Duodenal mucosa (tissue), 2 donors: Measurements from ENCODE around the gene MARCHF9.

Experiments
- H3K27ac ChIP-seq: one replicate; pipeline ENCODE4 v1.7.0; 2013; ENCODE audit warnings: low read depth, low read length
- H3K27me3 ChIP-seq, 2 donors: one replicate each; pipeline ENCODE4 v1.7.0; 2013; ENCODE audit warnings: low read length in 2 of 2, control low read depth in 1 of 2; ENCODE audit not compliant: insufficient read depth in 2 of 2, control insufficient read depth in 1 of 2
- H3K36me3 ChIP-seq, 2 donors: one replicate each; pipeline ENCODE4 v1.7.0; 2013; ENCODE audit warnings: low read length in 2 of 2, control low read depth in 1 of 2; ENCODE audit not compliant: insufficient read depth in 2 of 2, control insufficient read depth in 1 of 2
- H3K4me1 ChIP-seq, 2 donors: one replicate each; pipeline ENCODE4 v1.7.0; 2013; ENCODE audit warnings: low read length in 2 of 2, control low read depth in 1 of 2; ENCODE audit not compliant: insufficient read depth in 2 of 2, control insufficient read depth in 1 of 2
- H3K4me3 ChIP-seq, 2 donors: one replicate each; pipeline ENCODE4 v1.7.0; 2013; ENCODE audit warnings: low read length in 2 of 2, low read depth in 1 of 2
- H3K9ac ChIP-seq, 2 donors: one replicate each; pipeline ENCODE4 v1.7.0; 2013; ENCODE audit warnings: low read length in 2 of 2, low read depth in 1 of 2
- H3K9me3 ChIP-seq, 2 donors: one replicate each; pipeline ENCODE4 v1.7.0; 2013; ENCODE audit warnings: low read length in 2 of 2, control low read depth in 1 of 2; ENCODE audit not compliant: control insufficient read depth in 1 of 2

The MARCHF9 gene

GRCh38 chr12:57777367-57777766, 22.5 kb downstream of the MARCHF9 start:
- H3K9ac ChIP-seq, result no peak overlapping the region
- H3K36me3 ChIP-seq, result peaks cover 0 to 3% of the 10 kb centered on the region in 2 donors
- H3K4me1 ChIP-seq, result peaks cover 8 to 20% of the 10 kb centered on the region in 2 donors
- no peak overlapping the region for H3K27ac ChIP-seq
- no peaks in the 10 kb centered on the region for H3K27me3 ChIP-seq
- no peaks in the 10 kb centered on the region for H3K9me3 ChIP-seq
- no peak overlapping the region for H3K4me3 ChIP-seq

DNA sequence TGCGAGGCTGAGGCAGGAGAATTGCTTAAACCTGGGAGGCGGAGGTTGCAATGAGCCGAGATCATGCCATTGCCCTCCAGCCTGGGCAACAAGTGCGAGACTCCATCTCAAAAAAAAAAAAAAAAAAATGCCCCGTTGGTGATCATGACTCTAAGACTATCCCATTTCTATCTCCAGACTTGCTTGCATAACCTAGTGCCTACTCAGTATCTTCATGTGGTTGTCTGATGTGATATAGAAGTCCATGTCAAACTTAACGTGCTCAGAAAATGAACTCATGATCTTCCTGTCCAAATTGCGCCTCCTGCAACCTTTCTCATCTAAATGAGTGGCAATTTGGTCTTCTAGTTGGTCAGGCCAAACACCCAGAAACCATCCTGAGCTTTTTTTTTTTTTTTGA, 23.0 kb downstream of the MARCHF9 start:
- H3K4me1 ChIP-seq, result peaks cover 9 to 23% of the 10 kb centered on the region in 2 donors
- no peak overlapping the region for H3K27ac ChIP-seq
- no peak overlapping the region for H3K4me3 ChIP-seq
- H3K27me3 ChIP-seq, result no peaks in the 10 kb centered on the region
- H3K36me3 ChIP-seq, result peaks cover 0 to 3% of the 10 kb centered on the region in 2 donors
- H3K9ac ChIP-seq, result no peak overlapping the region
- H3K9me3 ChIP-seq, result no peaks in the 10 kb centered on the region

- no peak overlapping the region for H3K9ac ChIP-seq
- no peaks in the 10 kb centered on the region for H3K9me3 ChIP-seq
- H3K27ac ChIP-seq, result no peak overlapping the region
- no peaks in the 10 kb centered on the region for H3K27me3 ChIP-seq
- no peak overlapping the region for H3K4me3 ChIP-seq
- H3K4me1 ChIP-seq, result peaks cover 14 to 32% of the 10 kb centered on the region in 2 donors
- peaks cover 0 to 6% of the 10 kb centered on the region in 2 donors for H3K36me3 ChIP-seq
Observed at GRCh38 chr12:57779736-57780135, 24.8 kb downstream of the MARCHF9 start.

GRCh38 chr12:57780284-57780897, 25.5 kb downstream of the MARCHF9 start:
- Histone ChIP-seq H3K9me3 (no peaks in the 10 kb centered on the region), H3K27ac (no peak overlapping the region), H3K36me3 (peaks cover 0 to 6% of the 10 kb centered on the region in 2 donors), H3K4me3 (no peak overlapping the region), H3K4me1 (peaks cover 14 to 32% of the 10 kb centered on the region in 2 donors), H3K27me3 (no peaks in the 10 kb centered on the region), H3K9ac (no peak overlapping the region)

GRCh38 chr12:57781244-57781643, 26.3 kb downstream of the MARCHF9 start:
- Histone ChIP-seq H3K27ac (no peak overlapping the region), H3K27me3 (no peaks in the 10 kb centered on the region), H3K9me3 (no peaks in the 10 kb centered on the region), H3K4me1 (peaks cover 14 to 32% of the 10 kb centered on the region in 2 donors), H3K36me3 (peaks cover 3 to 15% of the 10 kb centered on the region in 2 donors), H3K4me3 (no peak overlapping the region), H3K9ac (no peak overlapping the region)

GRCh38 chr12:57781801-57782200, 26.9 kb downstream of the MARCHF9 start:
- no peak overlapping the region for H3K9ac ChIP-seq
- H3K4me1 ChIP-seq, result peaks cover 14 to 32% of the 10 kb centered on the region in 2 donors
- no peaks in the 10 kb centered on the region for H3K27me3 ChIP-seq
- H3K9me3 ChIP-seq, result no peaks in the 10 kb centered on the region
- no peak overlapping the region for H3K27ac ChIP-seq
- H3K36me3 ChIP-seq, result peaks cover 8 to 20% of the 10 kb centered on the region in 2 donors
- H3K4me3 ChIP-seq, result no peak overlapping the region

DNA sequence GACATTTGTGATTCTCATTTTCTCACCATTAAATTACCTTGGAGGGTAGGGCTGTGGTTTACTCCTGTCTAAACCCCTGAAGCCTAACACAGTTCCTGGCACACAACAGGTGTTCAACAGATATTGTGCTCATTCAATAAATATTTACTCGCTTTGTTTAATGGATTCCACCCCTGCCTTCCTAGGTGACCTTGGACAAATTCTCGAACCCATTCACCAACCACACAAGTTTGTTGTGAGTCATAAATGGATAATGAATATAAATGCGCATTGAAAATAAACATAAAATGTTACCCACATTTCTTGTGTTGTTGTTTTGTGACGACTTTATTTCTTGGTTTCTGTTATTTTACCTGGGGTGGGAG, 27.3 kb downstream of the MARCHF9 start:
- Histone ChIP-seq H3K27ac (no peak overlapping the region), H3K9ac (peak overlapping the region in 1 of 2 donors; percentile 86), H3K4me3 (peak overlapping the region; percentile 94 to 100)

DNA sequence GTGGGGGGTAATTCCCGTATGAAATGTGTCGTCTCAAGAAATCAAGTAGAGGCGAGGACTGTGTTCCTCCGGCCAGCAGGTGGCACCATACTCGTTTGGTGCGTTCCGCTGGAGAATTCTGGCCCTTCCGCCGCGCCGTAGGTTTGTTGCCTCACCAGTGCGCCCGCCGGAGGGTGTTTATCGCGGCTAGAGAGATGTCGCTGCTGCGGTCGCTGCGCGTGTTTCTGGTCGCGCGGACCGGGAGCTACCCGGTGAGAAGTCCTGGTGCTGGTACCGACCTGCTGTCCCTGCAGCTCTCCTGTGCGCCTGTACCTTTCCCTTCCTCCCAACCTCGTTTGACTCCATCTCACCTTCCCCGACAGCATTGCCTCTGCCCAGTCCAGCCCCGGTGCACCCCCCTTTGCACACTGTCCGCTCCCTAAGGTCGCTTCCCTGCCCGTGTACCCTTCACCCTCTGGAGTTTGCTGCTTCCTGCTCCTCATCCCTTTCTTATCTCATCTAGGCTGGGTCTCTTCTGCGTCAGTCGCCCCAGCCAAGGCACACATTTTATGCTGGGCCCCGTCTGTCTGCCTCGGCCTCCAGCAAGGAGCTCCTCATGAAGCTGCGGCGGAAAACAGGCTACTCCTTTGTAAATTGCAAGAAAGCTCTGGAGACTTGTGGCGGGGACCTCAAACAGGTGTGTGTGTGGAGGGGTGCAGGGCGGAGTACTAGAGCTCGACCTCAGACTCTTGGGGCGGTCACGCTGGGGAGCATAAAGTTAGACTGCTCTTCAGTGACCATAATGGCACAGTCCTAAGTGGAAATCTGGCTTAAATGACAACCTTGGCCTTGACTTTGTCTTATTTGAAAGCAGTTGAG, 27.9 kb downstream of the MARCHF9 start, which contains the start of gene TSFM:
Gene TSFM, plus strand, starts transcription at position 180 of the 858 bp plus-strand sequence. Its CDS starts 15 bp downstream, at position 195.
- peak within 1 kb of the TSS; percentile 94 to 100 for H3K4me3 ChIP-seq

More for the DNA sequence above, 27.3 kb downstream of the MARCHF9 start:
- no peaks in the 10 kb centered on the region for H3K9me3 ChIP-seq
- peaks cover 12 to 24% of the 10 kb centered on the region in 2 donors for H3K36me3 ChIP-seq
- no peaks in the 10 kb centered on the region for H3K27me3 ChIP-seq
- H3K4me1 ChIP-seq, result peaks cover 14 to 32% of the 10 kb centered on the region in 2 donors

GRCh38 chr12:57783466-57783801, 28.5 kb downstream of the MARCHF9 start:
- H3K9me3 ChIP-seq, result no peaks in the 10 kb centered on the region
- H3K4me1 ChIP-seq, result peaks cover 14 to 32% of the 10 kb centered on the region in 2 donors
- peak overlapping the region; percentile 94 to 100 for H3K4me3 ChIP-seq
- H3K36me3 ChIP-seq, result peaks cover 16 to 33% of the 10 kb centered on the region in 2 donors
- peak overlapping the region; percentile 86 to 93 for H3K9ac ChIP-seq
- H3K27me3 ChIP-seq, result no peaks in the 10 kb centered on the region
- H3K27ac ChIP-seq, result no peak overlapping the region

More for the DNA sequence above, 27.9 kb downstream of the MARCHF9 start, which contains the start of gene TSFM:
- Histone ChIP-seq H3K36me3 (peaks cover 14 to 30% of the 10 kb centered on the region in 2 donors), H3K27me3 (no peaks in the 10 kb centered on the region), H3K9ac (peak within 1 kb of the TSS; percentile 86 to 93), H3K27ac (no peak within 1 kb of the TSS), H3K9me3 (no peaks in the 10 kb centered on the region), H3K4me1 (peaks cover 14 to 32% of the 10 kb centered on the region in 2 donors)

- peak overlapping the region in 1 of 2 donors; percentile 4 for H3K4me3 ChIP-seq
Observed at GRCh38 chr12:57783861-57784260, 29.0 kb downstream of the MARCHF9 start.

More at GRCh38 chr12:57783861-57784260, 29.0 kb downstream of the MARCHF9 start:
- Histone ChIP-seq H3K9me3 (no peaks in the 10 kb centered on the region), H3K36me3 (peaks cover 16 to 37% of the 10 kb centered on the region in 2 donors), H3K27ac (no peak overlapping the region), H3K9ac (no peak overlapping the region), H3K4me1 (peaks cover 14 to 32% of the 10 kb centered on the region in 2 donors), H3K27me3 (no peaks in the 10 kb centered on the region)
